SK-N-SH treated with all-trans-retinoic acid at 6 μM for 48 hours (cell line): ENCODE data around the gene COG4.

ENCODE experiments used
- ATAC-seq: fragments of 200-7000 bp; cut with Tn5 transposase; 3 replicates; pipeline ENCODE4 v1.9.1; 2020; ENCODE audit warnings: mild to moderate bottlenecking, moderate library complexity
- ARNTL ChIP-seq: fragments of 450-650 bp; formaldehyde crosslinking; IDR thresholded peaks from 2 replicates; pipeline ENCODE4 v1.5.0; 2020; ENCODE audit warnings: low read depth, mild to moderate bottlenecking, moderate library complexity, borderline replicate concordance
- OSR1 ChIP-seq: fragments of 250-450 bp; sonication (Bioruptor Pico); IDR thresholded peaks from 2 replicates; pipeline ENCODE4 v1.8.0; 2022; ENCODE audit warnings: moderate library complexity, mild to moderate bottlenecking, inconsistent platforms
- PPARA ChIP-seq: fragments of 250-450 bp; sonication (Bioruptor Pico); IDR thresholded peaks from 2 replicates; pipeline ENCODE4 v1.5.0; 2020; ENCODE audit warnings: mild to moderate bottlenecking, borderline replicate concordance
- TCF4 ChIP-seq: fragments of 250-450 bp; sonication (Bioruptor Pico); IDR thresholded peaks from 2 replicates; pipeline ENCODE4 v1.8.0; 2021; ENCODE audit warnings: mild to moderate bottlenecking, moderate library complexity, borderline replicate concordance
- TOX ChIP-seq: fragments of 250-450 bp; sonication (Bioruptor Pico); IDR thresholded peaks from 2 replicates; pipeline ENCODE4 v1.8.0; 2021; ENCODE audit warnings: mild to moderate bottlenecking, moderate library complexity, borderline replicate concordance
- ZC3H10 ChIP-seq: fragments of 250-450 bp; sonication (Bioruptor Pico); IDR thresholded peaks from 2 replicates; pipeline ENCODE4 v1.5.1; 2021; ENCODE audit warnings: mild to moderate bottlenecking, moderate library complexity
- ZFP30 ChIP-seq: fragments of 450-650 bp; formaldehyde crosslinking; IDR thresholded peaks from 2 replicates; pipeline ENCODE4 v1.5.0; 2022; ENCODE audit warnings: mild to moderate bottlenecking, moderate library complexity
- ZNF565 ChIP-seq: fragments of 450-650 bp; formaldehyde crosslinking; conservative IDR thresholded peaks from 2 replicates; pipeline ENCODE4 v1.5.0; 2020; ENCODE audit warnings: low read depth, mild to moderate bottlenecking, moderate library complexity
- ZNF70 ChIP-seq: fragments of 450-650 bp; formaldehyde crosslinking; IDR thresholded peaks from 2 replicates; pipeline ENCODE4 v1.5.0; 2020; ENCODE audit warnings: mild to moderate bottlenecking, moderate library complexity
- TF ChIP-seq, protein P1 (sequence below): fragments of 250-450 bp; sonication (Bioruptor Pico); IDR thresholded peaks from 2 replicates; pipeline ENCODE4 v1.8.0; 2021; ENCODE audit warnings: low read depth, mild to moderate bottlenecking, moderate library complexity, borderline replicate concordance
- TF ChIP-seq, protein P2 (sequence below): fragments of 250-450 bp; sonication (Bioruptor Pico); IDR thresholded peaks from 2 replicates; pipeline ENCODE4 v1.8.0; 2020; ENCODE audit warnings: mild to moderate bottlenecking, moderate library complexity, borderline replicate concordance
- TF ChIP-seq, protein P3 (sequence below): fragments of 250-450 bp; sonication (Bioruptor Pico); IDR thresholded peaks from 2 replicates; pipeline ENCODE4 v1.5.1; 2020; ENCODE audit warnings: low read depth, mild to moderate bottlenecking, moderate library complexity

Gene COG4

DNA sequence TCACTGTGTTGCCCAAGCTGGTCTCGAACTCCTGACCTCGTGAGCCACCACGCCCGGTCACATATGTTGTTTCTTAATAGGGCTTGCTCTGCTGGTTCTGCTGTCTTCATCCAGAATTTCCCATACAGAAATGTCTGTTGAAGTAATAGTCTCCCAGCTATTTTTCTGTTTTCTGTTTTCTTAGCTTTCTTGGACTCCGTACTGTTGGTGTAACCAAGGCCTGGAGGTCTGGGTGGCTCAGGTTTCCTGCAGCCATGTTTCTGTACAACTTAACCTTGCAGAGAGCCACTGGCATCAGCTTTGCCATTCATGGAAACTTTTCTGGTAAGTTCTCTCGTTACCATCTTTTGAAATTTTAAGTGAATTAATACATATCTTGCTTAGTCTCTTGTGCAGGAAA is 3.0 kb upstream of the COG4 start (continued):
- TF ChIP-seq, protein P1, sequence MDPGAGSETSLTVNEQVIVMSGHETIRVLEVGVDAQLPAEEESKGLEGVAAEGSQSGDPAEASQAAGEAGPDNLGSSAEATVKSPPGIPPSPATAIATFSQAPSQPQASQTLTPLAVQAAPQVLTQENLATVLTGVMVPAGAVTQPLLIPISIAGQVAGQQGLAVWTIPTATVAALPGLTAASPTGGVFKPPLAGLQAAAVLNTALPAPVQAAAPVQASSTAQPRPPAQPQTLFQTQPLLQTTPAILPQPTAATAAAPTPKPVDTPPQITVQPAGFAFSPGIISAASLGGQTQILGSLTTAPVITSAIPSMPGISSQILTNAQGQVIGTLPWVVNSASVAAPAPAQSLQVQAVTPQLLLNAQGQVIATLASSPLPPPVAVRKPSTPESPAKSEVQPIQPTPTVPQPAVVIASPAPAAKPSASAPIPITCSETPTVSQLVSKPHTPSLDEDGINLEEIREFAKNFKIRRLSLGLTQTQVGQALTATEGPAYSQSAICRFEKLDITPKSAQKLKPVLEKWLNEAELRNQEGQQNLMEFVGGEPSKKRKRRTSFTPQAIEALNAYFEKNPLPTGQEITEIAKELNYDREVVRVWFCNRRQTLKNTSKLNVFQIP = no peak
- TF ChIP-seq ZNF70 (CRISPR knock-in tag) (no peak), ZNF565 (CRISPR knock-in tag) (no peak), TCF4 (CRISPR knock-in tag) (no peak), PPARA (CRISPR knock-in tag) (no peak), TOX (no peak), ZFP30 (CRISPR knock-in tag) (no peak)
- TF ChIP-seq, all 23 proteins: peak for 0

DNA sequence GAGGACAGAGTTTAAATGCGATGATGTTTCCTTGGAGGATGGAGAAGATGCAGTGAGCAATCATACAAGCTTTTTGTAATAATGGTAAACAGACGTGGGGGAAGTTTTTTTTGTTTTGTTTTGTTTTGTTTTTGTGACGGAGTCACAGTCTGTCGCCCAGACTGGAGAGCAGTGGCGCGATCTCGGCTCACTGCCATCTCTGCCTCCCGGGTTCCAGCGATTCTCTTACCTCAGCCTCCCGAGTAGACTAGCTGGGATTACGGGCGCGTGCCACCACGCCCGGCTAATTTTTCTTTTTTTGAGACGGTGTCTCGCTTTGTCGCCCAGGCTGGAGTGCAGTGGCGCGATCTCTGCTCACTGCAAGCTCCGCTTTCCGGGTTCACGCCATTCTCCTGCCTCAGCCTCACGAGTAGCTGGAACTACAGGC is 1.1 kb upstream of the COG4 start:
- peak; percentile 23 for ATAC-seq

DNA sequence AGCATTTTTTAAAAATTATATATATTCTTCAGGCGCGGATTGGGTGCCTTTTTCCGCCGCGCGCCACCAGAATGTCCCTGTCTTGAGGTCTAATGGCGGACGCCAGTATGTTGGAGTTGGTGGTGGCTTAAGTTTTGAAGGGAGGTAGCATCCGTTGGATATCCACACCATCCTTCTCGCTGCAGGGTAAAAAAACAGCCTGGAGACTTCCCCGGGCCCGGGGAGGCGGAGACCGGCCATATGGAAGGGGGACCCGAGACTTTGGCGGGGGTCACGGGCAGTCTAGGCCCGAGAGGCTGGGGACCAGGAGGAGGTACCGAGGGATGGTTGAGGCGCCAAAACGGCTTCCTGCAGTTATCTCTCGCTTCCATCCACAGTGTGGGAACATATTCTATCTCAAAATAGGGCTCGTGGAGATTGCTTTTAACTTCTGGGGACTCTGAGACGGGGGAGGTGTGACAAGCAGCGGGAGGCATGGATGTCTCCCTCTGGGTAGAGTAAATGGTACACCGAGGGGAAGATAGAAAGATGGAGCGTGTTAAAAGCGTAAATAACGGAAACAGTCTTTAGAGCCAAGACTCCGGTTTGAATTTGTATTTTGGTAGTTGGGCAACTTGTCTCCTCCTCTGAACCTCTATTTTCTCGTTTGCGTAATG is 517 bp upstream of the COG4 start, which contains the start of gene SF3B3:
Gene SF3B3, plus strand, starts transcription at position 74 of the 656 bp plus-strand sequence. CDS start 2,841 bp downstream, outside the sequence.
- no peak for TF ChIP-seq OSR1 (CRISPR knock-in tag)
- TF ChIP-seq, protein P1 = 0 out of 2 replicates have a peak, but pooled peaks have one; percentile 49
- peak; percentile 77 for ATAC-seq

DNA sequence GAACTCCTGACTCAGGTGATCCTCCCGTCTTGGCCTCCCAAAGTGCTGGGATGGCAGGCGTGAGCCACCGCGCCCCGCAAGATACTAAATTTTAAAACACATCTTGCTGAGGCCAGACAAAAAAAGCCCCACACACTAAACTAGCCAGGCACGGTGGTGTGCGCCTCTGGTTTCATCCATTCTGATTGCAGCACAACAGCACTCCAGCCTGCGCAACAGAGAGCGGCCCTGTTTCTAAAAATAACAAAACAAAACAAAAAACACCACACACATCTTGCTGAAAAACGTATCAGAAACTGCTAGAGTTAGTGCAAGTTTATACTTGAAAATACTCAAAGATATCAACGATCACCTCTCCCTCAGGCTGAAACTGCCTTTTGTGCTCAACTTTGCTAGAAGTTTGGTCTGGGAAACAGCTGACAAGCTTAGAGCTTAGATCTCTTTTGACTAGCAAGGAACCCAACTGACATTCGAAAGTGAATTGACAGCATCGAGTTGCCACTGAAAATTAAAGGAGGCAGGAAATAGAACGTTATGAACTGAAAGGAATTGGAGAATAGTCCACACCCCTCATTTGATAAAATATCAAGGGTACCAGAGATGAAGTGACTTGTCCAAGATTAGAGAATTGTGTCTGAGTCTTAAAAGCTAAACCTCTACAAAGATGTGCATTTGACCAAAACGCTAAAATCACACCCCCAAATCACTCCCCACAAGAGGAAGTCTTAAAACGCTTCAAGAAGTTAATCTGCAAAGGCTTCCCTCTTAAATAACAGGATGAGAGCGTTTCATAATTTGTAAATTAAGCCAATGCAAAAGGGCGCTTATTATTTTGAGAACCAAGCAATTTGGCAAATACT is 908 bp downstream of the COG4 start:
- no peak for ATAC-seq
- TF ChIP-seq PPARA (CRISPR knock-in tag) (no peak), ZNF70 (CRISPR knock-in tag) (no peak), ZC3H10 (CRISPR knock-in tag) (no peak), TCF4 (CRISPR knock-in tag) (no peak)
- TF ChIP-seq, protein P1 = no peak
- TF ChIP-seq, protein P2, sequence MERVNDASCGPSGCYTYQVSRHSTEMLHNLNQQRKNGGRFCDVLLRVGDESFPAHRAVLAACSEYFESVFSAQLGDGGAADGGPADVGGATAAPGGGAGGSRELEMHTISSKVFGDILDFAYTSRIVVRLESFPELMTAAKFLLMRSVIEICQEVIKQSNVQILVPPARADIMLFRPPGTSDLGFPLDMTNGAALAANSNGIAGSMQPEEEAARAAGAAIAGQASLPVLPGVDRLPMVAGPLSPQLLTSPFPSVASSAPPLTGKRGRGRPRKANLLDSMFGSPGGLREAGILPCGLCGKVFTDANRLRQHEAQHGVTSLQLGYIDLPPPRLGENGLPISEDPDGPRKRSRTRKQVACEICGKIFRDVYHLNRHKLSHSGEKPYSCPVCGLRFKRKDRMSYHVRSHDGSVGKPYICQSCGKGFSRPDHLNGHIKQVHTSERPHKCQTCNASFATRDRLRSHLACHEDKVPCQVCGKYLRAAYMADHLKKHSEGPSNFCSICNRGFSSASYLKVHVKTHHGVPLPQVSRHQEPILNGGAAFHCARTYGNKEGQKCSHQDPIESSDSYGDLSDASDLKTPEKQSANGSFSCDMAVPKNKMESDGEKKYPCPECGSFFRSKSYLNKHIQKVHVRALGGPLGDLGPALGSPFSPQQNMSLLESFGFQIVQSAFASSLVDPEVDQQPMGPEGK = no peak
- TF ChIP-seq, protein P3, sequence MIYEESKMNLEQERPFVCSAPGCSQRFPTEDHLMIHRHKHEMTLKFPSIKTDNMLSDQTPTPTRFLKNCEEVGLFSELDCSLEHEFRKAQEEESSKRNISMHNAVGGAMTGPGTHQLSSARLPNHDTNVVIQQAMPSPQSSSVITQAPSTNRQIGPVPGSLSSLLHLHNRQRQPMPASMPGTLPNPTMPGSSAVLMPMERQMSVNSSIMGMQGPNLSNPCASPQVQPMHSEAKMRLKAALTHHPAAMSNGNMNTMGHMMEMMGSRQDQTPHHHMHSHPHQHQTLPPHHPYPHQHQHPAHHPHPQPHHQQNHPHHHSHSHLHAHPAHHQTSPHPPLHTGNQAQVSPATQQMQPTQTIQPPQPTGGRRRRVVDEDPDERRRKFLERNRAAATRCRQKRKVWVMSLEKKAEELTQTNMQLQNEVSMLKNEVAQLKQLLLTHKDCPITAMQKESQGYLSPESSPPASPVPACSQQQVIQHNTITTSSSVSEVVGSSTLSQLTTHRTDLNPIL = no peak

DNA sequence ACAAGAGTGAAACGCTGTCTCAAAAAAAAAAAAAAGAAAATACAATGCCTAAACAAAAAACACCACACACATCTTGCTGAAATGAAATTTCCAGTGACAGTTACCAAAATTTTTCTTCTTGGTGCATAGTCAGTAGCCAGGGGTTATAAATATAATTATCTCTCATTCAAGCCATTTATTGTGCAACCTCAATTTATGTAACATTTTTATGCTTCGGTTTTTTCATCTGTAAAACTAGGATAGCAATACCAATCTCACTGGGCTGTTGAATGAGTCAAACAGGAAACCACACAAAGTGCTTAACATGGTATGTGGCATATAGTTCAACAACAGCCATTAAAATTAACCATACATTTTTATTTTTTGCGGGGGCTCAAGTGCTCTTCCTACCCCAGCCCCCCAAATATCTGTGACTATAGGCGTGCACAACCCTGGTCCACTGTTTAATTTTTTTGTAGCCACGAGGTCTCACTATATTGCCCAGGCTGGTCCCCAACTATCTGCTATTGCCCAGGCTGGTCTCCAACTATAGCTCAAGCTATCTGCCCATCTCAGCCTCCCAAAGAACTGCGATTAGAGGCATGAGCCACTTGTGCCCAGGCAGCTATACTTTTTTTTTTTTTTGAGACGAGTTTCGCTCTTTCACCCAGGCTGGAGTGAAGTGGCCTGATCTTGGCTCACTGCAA is 2.6 kb downstream of the COG4 start:
- no peak for TF ChIP-seq ZC3H10 (CRISPR knock-in tag)
- no peak for TF ChIP-seq ARNTL (CRISPR knock-in tag)
- no peak for ATAC-seq
